Right lobe of liver (tissue), 6 donors: ENCODE data around the gene PCMTD2. TPM values are rescaled to one million over a fixed set of nuclear protein-coding genes. Genes with fewer than 3 reads are reported as not detected.
A peak's percentile ranks its signal among the peaks of the same experiment; 100 is the strongest.

Source experiments
- ATAC-seq, 4 donors: fragments of 200-7000 bp; cut with Tn5 transposase; one replicate each; pipeline ENCODE4 v1.9.1; 2020; ENCODE audit warnings: mild to moderate bottlenecking in 4 of 4, moderate library complexity in 4 of 4
- DNase-seq, 3 donors: peaks; one replicate each; pipeline ENCODE4 v3.0.0-alpha.2; 2020
- H3K27ac ChIP-seq, 3 donors: fragments of 200-600 bp; one replicate each; pipeline ENCODE4 v1.8.0; 2022
- H3K27me3 ChIP-seq, 2 donors: fragments of 200-600 bp; one replicate each; pipeline ENCODE4 v1.8.0; 2022
- H3K36me3 ChIP-seq, 4 donors: fragments of 200-600 bp; sonication (generic) in 1 of 4; one replicate each; pipeline versions ENCODE4 v1.5.1 to v1.8.0; 2017 to 2022; ENCODE audit warnings: control low read depth in 1 of 4
- H3K4me1 ChIP-seq, 4 donors: fragments of 200-600 bp; sonication (generic) in 1 of 4; one replicate each; pipeline versions ENCODE4 v1.5.1 to v1.8.0; 2017 to 2022; ENCODE audit warnings: control low read depth in 1 of 4
- H3K4me3 ChIP-seq, 3 donors: fragments of 200-600 bp; one replicate each; pipeline ENCODE4 v1.8.0; 2022
- H3K9me3 ChIP-seq, 4 donors: fragments of 200-600 bp; sonication (generic) in 1 of 4; one replicate each; pipeline versions ENCODE4 v1.5.1 to v1.8.0; 2017 to 2022; ENCODE audit warnings: control low read depth in 1 of 4
- POLR2A ChIP-seq: fragments of 450-650 bp; IDR thresholded peaks from one replicate; pipeline ENCODE4 v1.6.1; 2017; ENCODE audit warnings: antibody characterized with exemption, mild to moderate bottlenecking
- WGBS: methylation state at CpG from one replicate; pipeline ENCODE4 v1.1.6; 2018; ENCODE audit warnings: low coverage, low lambda C conversion rate; ENCODE audit not compliant: insufficient coverage; ENCODE audit errors: missing lambda C conversion rate; 5-methylcytosine and 5-hydroxymethylcytosine counted together
- intact Hi-C, 2 donors: fragments of 100-400 bp; cut with DNase I; formaldehyde crosslinking; loops; one replicate each; pipeline versions ENCODE4 v1.11.2 to v1.14.1; 2022
- total RNA-seq, 6 experiments: library from RNA; depleted of rRNA in 2 of 6; stranded (reverse); fragments of >200 nt in 2 of 6; fragmentation: NEBNext Ultra II Directional in 3 of 6; extraction: Animal tissue kit (Norgen Biotek cat#: 25700) in 3 of 6; gene quantifications; one replicate each; pipeline versions ENCODE4 v1.1.0 to v1.2.4, GENCODE V29; 2016 to 2023
- TF ChIP-seq, protein P1 (sequence below), 4 donors: fragments of 200-600 bp in 3 of 4; fragments of 450-650 bp in 1 of 4; IDR thresholded peaks; one replicate each; pipeline versions ENCODE4 v1.5.1 to v1.8.0; 2016 to 2022; ENCODE audit warnings: antibody characterized with exemption in 4 of 4, mild to moderate bottlenecking in 2 of 4
- donor health status: DM: no; HTN: yes; CAD: no.
- donor health status: DM: no; HTN: no; CAD: no.
- donor health status: DM: no; HTN: no; CAD: no.
- donor health status: DM: no; HTN: yes; CAD: no.
- donor health status: DM: no; HTN: yes; CAD: no.

Gene PCMTD2
- total RNA-seq, 6 experiments from 2014 or later, result 24.5 to 39.7 (median 28.6) TPM

DNA sequence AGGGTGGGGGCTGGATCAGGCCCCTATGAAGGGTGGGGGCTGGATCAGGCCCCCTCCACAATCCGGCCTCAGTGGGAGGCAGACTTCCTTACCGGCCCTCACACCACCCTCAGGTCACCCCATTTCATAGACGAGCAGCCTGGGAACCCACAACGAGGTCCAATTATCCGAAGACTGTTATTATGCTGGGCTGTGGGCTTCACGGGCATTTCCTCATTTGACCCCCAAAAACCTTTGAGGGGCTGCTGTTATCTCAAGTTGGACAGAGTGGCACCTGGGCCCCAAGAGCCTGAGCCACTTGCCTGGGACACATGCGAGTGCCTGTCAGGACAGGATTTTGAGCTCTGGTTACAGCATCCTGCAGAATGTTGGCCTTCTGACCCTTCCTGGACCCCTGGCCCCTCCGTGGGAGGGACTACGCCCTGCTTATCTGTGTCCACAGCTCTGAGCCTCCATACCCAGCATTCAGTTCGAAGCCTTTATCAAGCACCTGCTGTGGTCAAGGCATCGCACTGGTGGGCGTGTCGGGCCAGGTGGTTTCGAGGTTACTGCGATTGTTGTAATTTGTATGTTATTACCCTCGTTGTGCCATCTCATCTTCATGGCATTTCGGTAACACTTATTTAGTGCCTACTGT is 34.5 kb upstream of the PCMTD2 start:
- no peaks in the 10 kb centered on the region for H3K9me3 ChIP-seq
- 71% methylated on average over 7 of the region's 17 CpGs for WGBS
- no peak for TF ChIP-seq POLR2A
- TF ChIP-seq, protein P1, sequence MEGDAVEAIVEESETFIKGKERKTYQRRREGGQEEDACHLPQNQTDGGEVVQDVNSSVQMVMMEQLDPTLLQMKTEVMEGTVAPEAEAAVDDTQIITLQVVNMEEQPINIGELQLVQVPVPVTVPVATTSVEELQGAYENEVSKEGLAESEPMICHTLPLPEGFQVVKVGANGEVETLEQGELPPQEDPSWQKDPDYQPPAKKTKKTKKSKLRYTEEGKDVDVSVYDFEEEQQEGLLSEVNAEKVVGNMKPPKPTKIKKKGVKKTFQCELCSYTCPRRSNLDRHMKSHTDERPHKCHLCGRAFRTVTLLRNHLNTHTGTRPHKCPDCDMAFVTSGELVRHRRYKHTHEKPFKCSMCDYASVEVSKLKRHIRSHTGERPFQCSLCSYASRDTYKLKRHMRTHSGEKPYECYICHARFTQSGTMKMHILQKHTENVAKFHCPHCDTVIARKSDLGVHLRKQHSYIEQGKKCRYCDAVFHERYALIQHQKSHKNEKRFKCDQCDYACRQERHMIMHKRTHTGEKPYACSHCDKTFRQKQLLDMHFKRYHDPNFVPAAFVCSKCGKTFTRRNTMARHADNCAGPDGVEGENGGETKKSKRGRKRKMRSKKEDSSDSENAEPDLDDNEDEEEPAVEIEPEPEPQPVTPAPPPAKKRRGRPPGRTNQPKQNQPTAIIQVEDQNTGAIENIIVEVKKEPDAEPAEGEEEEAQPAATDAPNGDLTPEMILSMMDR (IDR thresholded peaks at IDR 0.05), result no peak
- no peaks in the 10 kb centered on the region for H3K27me3 ChIP-seq
- H3K4me3 ChIP-seq, result no peak overlapping the region
- H3K4me1 ChIP-seq, result peaks cover 0 to 29% (median 13%) of the 10 kb centered on the region in 4 donors
- DNase-seq, result no peak
- H3K27ac ChIP-seq, result no peak overlapping the region
- intact Hi-C loops, result no loop called here
- H3K36me3 ChIP-seq, result no peaks in the 10 kb centered on the region
- no peak for ATAC-seq

DNA sequence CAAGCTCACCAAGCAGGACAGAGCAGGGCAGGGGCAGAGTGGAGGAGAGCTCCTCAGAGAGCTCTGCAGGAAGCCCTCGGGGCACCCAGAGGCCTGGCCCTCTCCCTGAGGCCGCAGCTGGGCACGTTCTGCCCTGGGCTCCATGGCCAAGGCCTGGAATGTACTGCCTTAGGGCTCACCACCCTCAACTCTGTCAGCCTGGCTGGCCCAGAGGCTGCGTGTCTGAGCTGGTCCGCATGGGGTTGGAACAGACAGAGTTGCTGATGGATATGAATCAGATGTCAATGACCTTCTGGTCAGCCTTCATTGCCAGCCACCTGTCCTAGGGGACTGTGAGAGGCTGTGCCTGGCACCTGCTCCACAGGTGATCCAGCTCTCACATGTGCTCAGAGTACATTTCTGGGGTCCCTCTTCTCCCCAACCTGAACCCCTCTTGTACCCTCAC is 33.2 kb upstream of the PCMTD2 start:
- peak overlapping the region; percentile 42 to 69 (median 67) for H3K27ac ChIP-seq
- intact Hi-C loops, result no loop called here
- H3K4me3 ChIP-seq, result no peak overlapping the region
- H3K36me3 ChIP-seq, result no peaks in the 10 kb centered on the region
- H3K9me3 ChIP-seq, result no peaks in the 10 kb centered on the region
- peaks cover 0 to 29% (median 13%) of the 10 kb centered on the region in 4 donors for H3K4me1 ChIP-seq
- TF ChIP-seq, protein P1 (IDR thresholded peaks at IDR 0.05), result peak in 1 of 4 donors; percentile 26
- TF ChIP-seq POLR2A, result no peak
- peak; percentile 88 to 91 (median 90) for ATAC-seq
- no CpG with 5 or more reads among the region's 5 CpGs for WGBS
- peak; percentile 81 to 83 (median 82) for DNase-seq
- no peaks in the 10 kb centered on the region for H3K27me3 ChIP-seq

DNA sequence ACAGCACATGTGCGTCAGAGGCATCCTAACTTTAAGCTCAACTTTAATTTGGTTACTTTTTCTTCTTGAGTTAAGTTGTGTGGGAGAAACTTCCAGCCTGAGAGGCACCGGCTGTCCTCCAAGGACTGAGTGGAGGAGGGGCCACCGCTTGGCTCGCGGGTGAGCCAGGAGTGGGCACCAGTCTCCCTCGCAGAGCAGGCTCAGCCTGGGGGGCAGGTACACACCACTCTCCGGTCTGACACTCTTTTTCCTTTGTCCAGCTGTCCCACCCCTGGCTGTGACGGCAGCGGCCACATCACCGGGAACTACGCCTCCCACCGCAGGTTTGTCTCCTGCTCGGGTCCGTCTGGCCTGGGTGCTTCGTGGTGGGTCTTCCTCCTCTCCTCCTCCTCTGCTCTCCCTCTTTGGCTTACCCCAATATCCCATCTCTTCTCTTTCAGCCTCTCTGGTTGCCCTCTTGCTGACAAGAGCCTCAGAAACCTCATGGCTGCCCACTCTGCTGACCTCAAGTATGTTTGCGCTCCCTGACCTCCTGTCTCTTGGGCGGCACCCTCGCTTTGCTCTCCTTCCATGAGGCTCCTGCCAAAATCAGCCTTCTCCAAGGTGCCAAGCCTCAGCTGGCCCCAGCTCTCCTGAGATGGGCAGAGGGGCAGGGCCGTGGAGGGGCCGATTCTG is 32.6 kb upstream of the PCMTD2 start:
- no peak overlapping the region for H3K4me3 ChIP-seq
- intact Hi-C loops, result no loop called here
- no peaks in the 10 kb centered on the region for H3K9me3 ChIP-seq
- no peak for TF ChIP-seq POLR2A
- TF ChIP-seq, protein P1 (IDR thresholded peaks at IDR 0.05), result no peak
- H3K27me3 ChIP-seq, result no peaks in the 10 kb centered on the region
- peak overlapping the region in 1 of 3 donors; percentile 69 for H3K27ac ChIP-seq
- ATAC-seq (peak in 1 of 4 donors; percentile 2), DNase-seq (no peak)
- whole genome bisulfite sequencing, result 76% methylated on average over 14 of the region's 20 CpGs
- H3K4me1 ChIP-seq, result peaks cover 0 to 29% (median 13%) of the 10 kb centered on the region in 4 donors
- H3K36me3 ChIP-seq, result no peaks in the 10 kb centered on the region

DNA sequence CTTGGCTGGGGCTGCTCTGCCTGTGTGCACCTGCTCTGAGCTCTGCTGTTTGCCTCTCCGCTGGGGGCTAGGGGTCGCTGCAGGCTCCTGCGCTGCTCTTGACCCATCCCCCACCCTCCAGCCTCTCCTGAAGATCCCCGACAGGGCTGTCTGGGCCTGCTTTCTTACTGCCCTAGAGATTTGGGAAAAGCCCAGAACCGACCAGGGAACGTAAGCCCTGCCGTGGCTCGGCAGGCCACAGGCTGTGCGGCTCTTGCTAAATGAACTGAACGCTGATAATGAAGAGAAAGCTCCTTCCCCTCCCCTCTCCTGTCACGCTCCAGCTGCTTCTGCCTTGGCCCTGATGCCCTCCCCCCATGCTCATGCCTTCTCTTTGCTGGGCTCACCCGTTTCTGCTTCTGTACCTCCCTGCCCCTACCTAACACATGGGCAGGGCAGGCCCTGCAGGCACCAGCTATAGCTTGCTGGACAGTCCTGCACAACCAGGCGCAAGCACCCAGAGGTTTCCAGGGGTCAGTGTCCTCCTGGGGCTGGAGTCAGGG is 32.0 kb upstream of the PCMTD2 start:
- H3K36me3 ChIP-seq, result no peaks in the 10 kb centered on the region
- intact Hi-C loops, result no loop called here
- H3K27me3 ChIP-seq, result no peaks in the 10 kb centered on the region
- TF ChIP-seq, protein P1 (IDR thresholded peaks at IDR 0.05), result peak in 1 of 4 donors; percentile 12
- TF ChIP-seq POLR2A, result no peak
- H3K4me1 ChIP-seq, result peaks cover 0 to 29% (median 13%) of the 10 kb centered on the region in 4 donors
- DNase-seq, result no peak
- 55% methylated on average over 6 of the region's 13 CpGs for WGBS
- no peak for ATAC-seq
- H3K9me3 ChIP-seq, result no peaks in the 10 kb centered on the region
- no peak overlapping the region for H3K4me3 ChIP-seq
- H3K27ac ChIP-seq, result no peak overlapping the region
